Measurements from ENCODE around the gene CPN2.

Gene CPN2

DNA sequence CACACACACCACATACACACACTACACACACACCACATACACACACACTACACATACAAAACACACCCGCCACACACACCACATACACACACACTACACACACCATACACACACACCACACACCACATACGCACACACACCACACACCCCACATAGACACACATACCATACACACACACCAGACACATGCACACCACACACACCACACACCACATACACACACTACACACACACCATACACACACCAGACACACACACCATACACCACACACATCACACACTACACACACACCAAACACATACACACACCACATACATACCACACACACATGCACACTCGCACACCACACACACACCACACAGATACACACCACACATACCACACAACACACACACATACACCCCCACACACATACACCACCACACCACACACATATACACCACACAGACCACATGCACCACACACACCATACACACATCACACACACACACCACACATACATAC lies 26.3 kb downstream of the CPN2 start:
- CTCF ChIA-PET: interaction anchor here (0.8 to 2.8 kb wide), 5 partner anchors 9 to 545 kb away, joined by 3 to 20 read pairs (median 7); no protein-coding TSS in a partner anchor
- no peak overlapping the region for H3K4me3 ChIP-seq (ENCODE audit: low read depth, low read length)
- DNase-seq (ENCODE audit: low read depth, low spot score): no peak
- TF ChIP-seq, protein P1, sequence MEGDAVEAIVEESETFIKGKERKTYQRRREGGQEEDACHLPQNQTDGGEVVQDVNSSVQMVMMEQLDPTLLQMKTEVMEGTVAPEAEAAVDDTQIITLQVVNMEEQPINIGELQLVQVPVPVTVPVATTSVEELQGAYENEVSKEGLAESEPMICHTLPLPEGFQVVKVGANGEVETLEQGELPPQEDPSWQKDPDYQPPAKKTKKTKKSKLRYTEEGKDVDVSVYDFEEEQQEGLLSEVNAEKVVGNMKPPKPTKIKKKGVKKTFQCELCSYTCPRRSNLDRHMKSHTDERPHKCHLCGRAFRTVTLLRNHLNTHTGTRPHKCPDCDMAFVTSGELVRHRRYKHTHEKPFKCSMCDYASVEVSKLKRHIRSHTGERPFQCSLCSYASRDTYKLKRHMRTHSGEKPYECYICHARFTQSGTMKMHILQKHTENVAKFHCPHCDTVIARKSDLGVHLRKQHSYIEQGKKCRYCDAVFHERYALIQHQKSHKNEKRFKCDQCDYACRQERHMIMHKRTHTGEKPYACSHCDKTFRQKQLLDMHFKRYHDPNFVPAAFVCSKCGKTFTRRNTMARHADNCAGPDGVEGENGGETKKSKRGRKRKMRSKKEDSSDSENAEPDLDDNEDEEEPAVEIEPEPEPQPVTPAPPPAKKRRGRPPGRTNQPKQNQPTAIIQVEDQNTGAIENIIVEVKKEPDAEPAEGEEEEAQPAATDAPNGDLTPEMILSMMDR (IDR thresholded peaks at IDR 0.05; ENCODE audit: insufficient read depth, low read length, missing control alignments): no peak
- POLR2A ChIA-PET: no interaction called here

DNA sequence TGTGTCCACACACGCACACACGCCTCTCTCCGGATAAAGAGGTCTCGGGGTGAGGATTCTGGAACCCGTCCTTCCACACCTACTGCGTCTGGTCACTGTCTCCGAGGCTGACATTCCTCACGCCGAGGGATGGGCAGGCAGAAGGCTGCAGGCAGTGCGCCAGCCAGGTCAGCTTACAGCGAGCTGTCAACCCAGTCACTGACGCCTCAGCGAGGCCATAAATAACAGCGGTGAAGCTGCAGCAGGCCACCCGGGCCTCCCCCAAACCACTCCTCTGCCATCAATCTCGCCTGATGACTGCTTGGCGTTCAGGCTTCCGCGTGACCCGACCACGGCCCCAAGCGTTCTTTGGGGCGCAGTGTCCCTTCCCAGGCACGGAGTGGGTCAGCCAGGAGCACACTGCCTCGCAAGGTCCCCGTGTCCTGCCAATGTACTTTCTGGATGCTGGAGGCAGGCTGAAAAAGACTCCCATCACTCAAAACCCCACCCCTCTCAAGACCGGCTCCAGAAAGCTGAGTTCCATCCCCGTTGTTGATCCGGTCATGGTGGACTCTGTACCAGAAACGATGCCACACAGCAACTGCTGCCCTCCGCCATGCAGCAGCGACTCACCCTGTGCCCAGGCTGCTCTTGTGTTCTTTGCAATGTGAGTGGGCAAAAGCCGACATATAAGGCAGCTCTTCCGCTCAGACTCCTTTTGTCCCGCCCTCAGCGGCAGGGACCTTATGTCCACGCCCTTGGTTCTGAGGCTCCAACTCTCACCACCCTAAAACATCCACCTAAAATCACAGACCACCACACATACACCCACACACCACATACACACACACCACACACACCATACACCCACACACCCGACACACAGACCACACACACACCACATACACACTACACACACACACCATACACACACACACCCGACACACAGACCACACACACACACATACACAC lies 27.1 kb downstream of the CPN2 start:
- H3K4me3 ChIP-seq (ENCODE audit: low read depth, low read length): peak overlapping the region; percentile 37
- ChIA-PET POLR2A (interaction anchor here (0.5 to 0.6 kb wide), 2 partner anchors 86 to 668 kb away, joined by 3 read pairs; no protein-coding TSS in a partner anchor), CTCF (interaction anchor here (1.4 to 2.8 kb wide), 5 partner anchors 8 to 544 kb away, joined by 3 to 20 read pairs (median 9); no protein-coding TSS in a partner anchor)
- TF ChIP-seq, protein P1 (IDR thresholded peaks at IDR 0.05; ENCODE audit: insufficient read depth, low read length, missing control alignments): no peak
- DNase-seq (ENCODE audit: low read depth, low spot score): no peak

- POLR2A ChIA-PET: no interaction called here
Measured at GRCh38 chr3:194322678-194323211, 28.4 kb downstream of the CPN2 start.

GRCh38 chr3:194321693-194322640 lies 29.2 kb downstream of the CPN2 start:
- no peak overlapping the region for H3K4me3 ChIP-seq (ENCODE audit: low read depth, low read length)
- TF ChIP-seq, protein P1 (IDR thresholded peaks at IDR 0.05; ENCODE audit: insufficient read depth, low read length, missing control alignments): no peak
- ChIA-PET CTCF (interaction anchor here (1.0 to 14.0 kb wide), 5 partner anchors 8 to 542 kb away, joined by 3 to 416 read pairs (median 9); no protein-coding TSS in a partner anchor), POLR2A (no interaction called here)
- no peak for DNase-seq (ENCODE audit: low read depth, low spot score)

More at GRCh38 chr3:194322678-194323211, 28.4 kb downstream of the CPN2 start:
- TF ChIP-seq, protein P1 (IDR thresholded peaks at IDR 0.05; ENCODE audit: insufficient read depth, low read length, missing control alignments): no peak
- H3K4me3 ChIP-seq (ENCODE audit: low read depth, low read length): no peak overlapping the region
- no peak for DNase-seq (ENCODE audit: low read depth, low spot score)
- CTCF ChIA-PET: interaction anchor here (1.0 to 2.8 kb wide), 5 partner anchors 9 to 543 kb away, joined by 3 to 20 read pairs (median 5); no protein-coding TSS in a partner anchor

GRCh38 chr3:194320744-194321243 lies 30.3 kb downstream of the CPN2 start:
- POLR2A ChIA-PET: no interaction called here
- no peak overlapping the region for H3K4me3 ChIP-seq (ENCODE audit: low read depth, low read length)
- TF ChIP-seq, protein P1 (IDR thresholded peaks at IDR 0.05; ENCODE audit: insufficient read depth, low read length, missing control alignments): no peak
- DNase-seq (ENCODE audit: low read depth, low spot score): no peak
- CTCF ChIA-PET: interaction anchor here (14.0 kb wide), 1 partner anchor 537 kb away, joined by 416 read pairs; no protein-coding TSS in a partner anchor

All from AG04449 (cell line).